Eye (tissue), 1 donor: ENCODE measurements around the gene GPR180.
"Not testable (repeated sequence)": the region's sequence is repeated elsewhere in the genome, so short reads cannot be mapped to it uniquely, and the experiment has no call there.

ENCODE experiments used
- DNase-seq: peaks from one replicate; pipeline ENCODE4 v3.0.0-alpha.2; 2015

Gene GPR180

DNA sequence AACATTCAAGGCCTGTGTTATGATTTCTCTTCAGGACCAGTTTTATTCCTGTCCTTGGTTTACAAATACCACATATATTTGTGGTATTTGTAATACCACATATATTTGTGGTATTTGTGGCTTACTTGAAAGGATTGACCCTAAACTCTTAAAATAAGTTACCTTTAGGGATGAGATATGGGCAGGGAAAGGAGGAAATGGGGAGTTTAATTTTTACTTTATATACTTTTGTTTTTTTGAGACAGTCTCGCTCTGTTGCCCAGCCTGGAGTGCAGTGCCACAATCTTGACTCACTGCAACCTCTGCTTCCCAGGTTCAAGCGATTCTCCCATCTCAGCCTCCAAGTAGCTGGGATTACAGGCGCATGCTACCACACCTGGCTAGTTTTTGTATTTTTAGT is 3.4 kb upstream of the GPR180 start:
- no peak for DNase-seq

DNA sequence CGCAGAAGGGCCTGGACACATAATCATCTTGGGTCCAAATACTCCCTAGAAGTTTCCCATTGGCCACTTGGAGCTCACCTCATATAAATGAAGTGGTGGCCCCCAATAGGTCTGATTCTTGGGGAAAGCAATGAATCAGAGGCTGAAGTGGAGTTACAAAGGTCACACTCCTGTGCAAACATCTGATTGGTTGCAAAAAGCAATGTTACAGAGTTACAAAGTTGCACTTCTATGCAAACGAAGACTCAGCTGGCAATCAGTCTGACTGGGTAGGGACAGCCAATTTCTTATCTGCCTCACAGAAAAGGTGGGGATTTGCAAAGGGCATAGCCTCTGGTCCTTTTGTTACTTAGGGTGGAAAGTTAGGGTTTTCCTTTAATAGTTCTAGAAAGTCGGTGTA is 1.8 kb upstream of the GPR180 start:
- DNase-seq = no peak

DNA sequence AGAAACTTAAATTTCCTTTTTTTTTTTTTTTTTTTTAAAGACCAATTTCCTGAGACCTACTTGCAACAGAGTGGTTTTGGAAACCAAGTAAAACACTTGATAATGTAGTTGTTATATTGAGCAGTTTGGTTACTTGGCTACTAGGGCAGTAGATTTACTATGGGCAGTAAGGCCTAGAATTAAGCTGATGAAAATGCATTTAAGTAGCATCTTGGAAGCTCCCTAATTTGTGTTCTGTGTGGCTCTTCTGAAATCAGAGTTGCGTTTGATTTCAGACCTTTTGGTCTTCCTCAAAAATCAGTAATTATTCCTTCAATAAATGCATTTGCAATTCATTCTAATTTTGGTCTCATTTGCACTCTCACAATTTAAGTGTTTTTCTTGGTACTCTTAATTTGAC is 810 bp downstream of the GPR180 start:
- DNase-seq = no peak

DNA sequence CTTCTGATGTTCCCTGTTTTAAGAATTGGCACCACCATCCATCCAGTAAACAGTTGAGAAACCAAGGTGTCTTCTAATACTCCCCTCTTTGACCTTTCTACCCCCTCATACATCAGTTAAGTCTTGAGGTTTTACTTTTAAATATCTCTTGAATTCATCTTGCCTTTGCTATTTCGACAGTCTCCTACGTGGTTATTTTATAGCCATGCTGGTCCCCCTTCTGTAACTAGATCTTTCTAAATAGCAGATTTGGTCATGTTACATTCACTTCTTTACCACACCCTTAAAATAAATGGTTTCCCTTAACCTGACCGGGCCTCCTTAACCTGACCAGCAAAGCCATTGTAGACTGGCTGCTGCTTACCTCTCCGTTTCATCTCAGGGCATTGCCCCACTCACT is 5.4 kb downstream of the GPR180 start:
- DNase-seq = no peak

DNA sequence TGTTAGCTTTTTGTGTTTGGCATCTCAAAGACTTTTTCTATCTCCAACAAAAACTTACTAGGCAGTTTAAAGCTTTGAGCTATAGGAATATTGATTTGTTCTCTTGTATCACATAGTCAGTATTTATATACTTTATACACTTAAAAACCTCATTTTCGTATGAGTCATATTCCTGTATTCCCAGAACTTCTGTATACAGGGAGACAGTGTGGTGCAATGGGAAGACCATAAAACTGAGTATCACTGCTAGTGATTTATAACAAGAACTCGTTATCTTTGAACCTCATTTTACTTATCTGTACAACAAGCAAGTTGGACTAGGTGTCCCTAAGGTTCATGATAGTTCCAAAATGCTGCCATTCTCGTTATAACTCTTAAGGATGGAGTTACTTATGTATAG is 6.3 kb downstream of the GPR180 start:
- no peak for DNase-seq

DNA sequence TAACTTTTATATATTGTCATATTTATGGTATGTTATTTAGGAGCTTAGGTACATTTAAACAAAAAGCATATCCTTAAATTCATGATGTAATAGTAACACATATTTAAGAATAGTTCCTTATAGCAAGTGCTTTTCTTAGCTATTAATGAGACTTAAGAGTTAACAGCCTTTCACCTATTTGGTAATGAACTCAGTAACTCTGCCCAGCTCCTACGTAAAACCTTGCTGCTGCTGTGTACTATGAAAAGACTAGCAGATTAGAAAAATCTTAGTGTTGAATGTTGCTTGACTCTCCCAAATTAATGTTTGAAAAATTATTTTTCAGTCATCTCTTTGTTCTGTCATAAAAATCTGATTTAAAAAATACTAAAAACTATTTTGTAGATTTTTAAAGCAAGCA is 6.9 kb downstream of the GPR180 start:
- no peak for DNase-seq

DNA sequence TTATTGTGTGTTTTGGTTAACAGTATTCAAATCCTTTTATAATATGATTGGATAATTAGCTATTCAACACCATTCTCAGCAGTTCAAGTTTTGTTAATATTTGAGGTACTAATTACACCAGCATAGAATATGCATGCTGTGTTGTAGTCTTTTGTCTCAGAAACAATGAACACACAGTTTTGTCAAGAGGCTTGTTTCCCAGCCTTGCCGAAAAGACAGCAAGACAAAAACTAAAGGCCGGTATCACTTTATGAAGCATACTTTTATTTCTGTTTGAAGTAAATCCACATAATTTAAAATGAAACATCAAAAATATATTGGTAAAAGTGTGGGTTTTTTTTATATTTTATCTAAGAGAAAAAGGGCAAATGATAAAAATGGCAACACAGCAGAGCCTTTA is 7.5 kb downstream of the GPR180 start:
- DNase-seq = no peak

DNA sequence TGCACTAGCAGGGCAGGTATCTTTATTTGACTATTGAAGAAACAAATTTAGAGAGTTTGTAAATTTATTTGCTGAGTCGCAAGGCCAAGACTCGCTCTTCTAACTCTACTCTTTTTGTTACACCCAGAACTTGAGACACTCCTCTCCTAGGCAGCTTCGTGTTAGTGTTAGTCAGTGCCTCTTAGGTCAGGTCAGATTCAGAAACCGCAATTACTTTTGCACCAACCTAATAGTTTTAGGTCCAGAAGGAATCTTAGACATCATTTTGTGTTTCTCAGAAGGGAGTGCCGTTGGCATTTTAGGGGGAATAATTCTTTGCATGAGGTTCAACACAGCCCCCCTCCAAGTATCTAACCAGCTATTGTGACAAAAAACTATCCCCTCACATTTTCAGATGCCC is 8.8 kb downstream of the GPR180 start:
- no peak for DNase-seq

DNA sequence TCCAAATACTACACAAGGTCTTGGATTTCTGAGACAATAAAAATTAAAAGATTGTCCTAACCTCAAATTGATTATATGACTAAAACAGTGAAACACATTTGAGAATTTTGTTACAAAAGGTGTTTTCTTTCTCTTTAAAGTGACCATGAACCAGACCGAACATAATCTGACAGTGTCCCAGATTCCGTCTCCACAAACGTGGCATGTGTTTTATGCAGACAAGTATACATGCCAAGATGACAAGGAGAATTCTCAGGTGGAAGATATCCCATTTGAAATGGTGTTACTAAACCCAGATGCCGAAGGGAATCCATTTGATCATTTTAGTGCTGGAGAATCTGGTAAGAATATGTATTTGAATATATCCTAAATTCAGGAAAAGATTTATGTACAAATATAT is 10.4 kb downstream of the GPR180 start:
- DNase-seq = no peak

DNA sequence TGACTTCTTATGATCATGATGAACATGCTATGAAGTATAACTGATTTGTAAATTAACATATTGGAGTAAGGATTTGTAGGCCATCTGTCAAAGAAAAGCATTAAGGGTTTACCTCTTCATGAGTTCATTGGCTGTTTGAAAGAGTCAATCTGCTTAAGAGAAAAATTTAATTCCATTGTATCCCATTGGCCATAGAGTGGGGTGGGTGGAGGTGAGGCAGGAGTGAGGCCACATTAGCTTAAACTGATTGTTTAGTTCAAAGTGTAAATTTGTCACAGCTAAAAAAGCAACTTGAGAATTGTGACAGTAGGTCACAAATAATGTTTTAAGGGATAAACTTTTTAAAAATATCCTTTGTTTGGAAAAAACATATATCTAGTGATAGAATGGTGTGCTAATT is 11.4 kb downstream of the GPR180 start:
- DNase-seq = no peak

DNA sequence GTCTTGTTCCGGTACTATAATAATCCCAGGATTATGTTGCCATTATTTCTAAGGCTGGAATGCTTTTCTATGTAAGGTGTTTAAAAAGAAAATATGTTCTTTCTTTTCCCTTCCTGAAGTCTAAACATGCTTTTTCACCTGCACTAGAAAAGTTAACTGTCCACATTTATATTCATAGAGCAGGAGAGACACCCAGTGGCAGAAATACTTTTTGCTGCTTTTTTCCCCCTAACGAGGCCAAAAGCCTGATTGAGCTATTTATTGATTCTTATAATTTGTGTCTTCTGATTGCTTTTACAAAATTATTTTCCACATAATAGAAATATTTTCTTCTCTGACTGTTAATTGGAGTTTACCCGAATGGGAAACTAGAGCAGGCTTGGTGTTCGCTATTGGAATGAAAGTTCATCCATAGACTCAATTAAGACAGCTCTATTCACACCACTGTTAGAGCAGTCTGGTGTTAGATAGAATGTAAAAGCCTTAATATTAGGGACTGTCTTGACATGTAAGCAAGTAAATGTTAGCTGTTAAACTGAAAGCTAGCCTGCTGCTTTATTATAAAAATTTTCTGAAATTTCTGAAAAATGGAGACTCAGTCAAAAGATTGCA is 15.8 kb downstream of the GPR180 start:
- DNase-seq = peak; percentile 80

DNA sequence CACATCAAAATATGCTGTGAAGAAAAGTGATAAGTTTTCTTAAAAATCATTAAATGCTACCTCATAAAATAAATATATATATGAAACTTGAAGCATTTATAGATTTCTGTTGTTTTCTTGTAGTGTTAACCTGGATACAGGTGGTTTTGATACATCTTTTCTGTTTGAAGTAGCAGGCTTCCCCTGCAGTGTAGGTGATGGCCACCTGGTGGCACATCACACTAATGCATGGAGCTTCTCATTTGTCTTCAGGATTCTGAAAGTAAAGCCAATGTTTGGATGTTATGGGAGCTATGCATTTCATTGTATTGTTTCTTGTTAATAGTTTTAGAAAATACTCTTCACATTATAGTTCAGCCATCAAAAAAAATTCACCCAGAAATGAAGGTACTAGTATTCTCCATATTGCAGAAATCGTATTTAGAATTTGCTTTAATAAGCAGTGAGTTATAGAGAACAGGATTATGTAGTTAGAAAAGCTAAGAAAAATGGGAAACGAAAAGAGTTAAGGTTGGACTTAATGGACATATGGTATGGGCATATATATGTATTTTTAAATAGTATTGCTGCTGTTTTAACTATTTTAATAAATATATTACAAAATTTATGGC is 18.7 kb downstream of the GPR180 start:
- DNase-seq = peak; percentile 62

DNA sequence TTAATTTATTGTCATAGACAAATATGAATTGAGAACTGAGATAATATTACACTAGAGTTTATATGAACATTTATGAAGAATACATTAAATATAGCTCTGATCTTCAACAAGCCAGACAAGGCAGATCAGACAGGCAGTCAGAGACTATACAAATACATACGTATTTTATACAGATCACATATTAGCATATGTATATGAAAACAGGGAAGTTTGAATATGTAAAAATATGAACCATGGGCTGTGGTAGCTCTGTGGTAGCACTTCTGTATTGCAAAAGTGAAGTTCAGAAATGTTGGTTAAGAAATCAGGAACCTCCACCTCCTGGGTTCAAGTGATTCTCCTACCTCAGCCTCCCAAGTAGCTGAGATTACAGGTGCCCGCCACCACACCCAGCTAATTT is 20.7 kb downstream of the GPR180 start:
- no peak for DNase-seq

DNA sequence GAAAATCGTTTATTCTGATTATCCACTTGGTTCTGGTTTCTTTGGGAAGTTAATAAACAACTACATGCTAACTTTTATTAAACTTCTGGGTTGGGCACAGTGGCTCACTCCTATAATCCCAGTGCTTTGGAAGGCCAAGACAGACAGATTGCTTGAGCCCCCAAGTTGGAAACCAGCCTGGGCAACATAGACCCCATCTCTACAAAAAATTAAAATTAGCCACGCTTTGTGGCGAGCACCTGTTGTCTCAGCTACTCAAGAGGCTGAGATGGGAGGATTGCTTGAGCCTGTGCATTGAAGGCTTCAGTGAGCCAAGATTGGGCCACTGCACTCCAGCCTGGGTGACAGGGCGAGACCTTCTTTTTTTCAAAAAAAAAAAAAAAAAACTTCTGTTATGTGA is 21.7 kb downstream of the GPR180 start:
- no peak for DNase-seq

DNA sequence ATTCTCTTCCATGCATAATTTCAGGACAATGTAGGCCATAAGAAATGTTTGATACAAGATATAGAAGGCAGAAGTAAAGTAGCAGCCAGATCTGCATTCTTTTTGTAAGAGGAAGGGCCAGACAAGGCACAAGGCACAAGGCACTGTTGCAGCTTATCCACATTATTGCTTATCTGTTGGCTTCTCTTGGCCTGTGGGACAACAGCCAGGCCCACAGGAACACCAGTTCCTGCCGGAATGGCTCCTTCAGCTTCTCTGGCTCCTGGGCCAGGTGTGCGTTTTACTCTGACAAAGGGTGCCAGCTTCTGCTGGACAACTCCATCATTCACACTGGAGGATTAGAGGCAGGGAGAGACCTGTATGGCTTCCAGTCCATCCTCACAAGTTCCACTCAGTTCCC is 29.2 kb downstream of the GPR180 start:
- DNase-seq = no peak

DNA sequence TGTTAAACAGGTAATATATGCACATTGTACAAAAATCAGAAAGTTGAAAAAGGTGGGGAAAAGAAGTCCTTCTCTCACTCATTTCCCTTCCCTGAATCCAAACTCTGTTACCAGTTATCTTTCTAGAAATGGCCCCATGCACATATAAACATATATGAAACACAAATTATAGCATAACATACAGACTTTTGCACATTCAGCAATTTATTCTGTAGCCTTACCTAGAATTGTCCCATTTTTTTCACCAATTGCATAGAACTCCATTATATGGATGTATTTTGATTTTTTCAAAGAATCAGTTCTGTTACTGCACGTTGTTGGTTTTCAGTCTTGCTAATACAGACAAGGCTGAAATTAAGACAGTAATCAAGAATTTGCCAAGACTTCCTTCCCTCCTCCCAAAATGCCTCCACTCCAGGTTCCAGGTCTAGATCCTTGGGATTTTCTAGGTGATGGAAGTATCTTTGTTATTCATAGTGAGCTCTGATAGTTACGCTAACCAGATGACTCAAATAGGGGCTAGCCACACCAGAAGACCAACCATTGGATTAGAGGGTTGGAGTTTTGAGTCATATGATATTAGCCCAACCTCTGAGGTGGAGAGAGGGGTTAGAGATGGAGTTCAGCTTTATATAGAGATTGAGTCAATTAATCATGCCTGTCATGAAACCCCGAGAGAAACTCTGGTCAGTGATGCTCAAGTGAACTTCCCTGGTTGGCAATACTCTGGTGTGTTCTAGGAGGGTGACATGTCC is 30.7 kb downstream of the GPR180 start:
- no peak for DNase-seq

DNA sequence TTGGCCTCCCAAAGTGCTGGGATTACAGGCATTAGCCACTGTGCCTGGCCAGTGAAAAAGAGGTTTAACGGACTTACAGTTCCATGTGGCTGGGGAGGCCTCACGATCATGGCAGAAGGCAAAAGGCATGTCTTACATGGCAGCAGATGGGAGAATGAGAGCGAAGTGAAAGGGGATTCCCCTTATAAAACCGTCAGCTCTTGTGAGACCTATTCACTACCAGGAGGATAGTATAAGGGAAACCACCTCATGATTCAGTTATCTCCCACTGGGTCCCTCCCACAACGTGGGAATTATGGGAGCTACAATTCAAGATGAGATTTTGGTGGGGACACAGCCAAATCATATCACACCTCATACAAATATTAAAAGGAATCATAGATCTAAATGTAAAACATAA is 34.4 kb downstream of the GPR180 start:
- DNase-seq = not testable (repeated sequence)

DNA sequence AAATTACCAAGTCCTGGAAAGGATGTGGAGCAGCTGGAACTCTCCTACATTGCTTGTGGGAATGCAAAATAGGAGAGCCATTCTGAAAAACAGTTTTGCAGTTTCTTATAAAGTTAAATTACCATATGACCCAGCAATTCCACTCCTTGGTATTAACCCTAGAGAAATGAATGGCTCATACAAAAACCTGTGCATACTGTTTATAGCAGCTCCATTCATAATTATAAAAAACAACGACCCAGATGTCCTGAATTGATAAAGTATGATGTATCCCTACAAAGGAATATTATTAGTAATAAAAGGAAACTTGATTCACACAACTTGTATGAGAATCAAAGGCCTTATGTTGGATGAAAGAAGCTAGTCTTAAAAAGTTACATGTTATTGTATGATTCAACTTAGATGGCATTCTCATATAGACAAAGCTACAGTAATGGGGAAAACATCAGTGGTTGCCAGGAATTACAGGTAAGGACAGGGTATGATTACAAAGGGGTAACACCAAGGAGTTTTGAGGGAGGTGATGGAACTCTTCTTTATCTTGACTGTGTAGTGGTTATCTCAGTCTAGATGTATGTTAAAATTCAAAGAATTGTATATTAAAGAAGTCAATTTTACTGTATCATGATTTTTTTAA is 35.4 kb downstream of the GPR180 start:
- no peak for DNase-seq

DNA sequence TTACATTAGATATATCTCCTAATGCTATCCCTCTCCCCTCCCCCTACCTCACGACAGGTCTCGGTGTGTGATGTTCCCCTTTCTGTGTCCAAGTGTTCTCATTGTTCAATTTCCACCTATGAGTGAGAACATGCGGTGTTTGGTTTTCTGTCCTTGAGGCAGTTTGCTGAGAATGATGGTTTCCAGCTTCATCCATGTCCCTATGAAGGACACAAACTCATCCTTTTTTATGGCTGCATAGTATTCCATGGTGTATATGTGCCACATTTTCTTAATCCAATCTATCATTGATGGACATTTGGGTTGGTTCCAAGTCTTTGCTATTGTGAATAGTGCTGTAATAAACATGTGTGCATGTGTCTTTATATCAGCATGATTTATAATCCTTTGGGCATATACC is 36.0 kb downstream of the GPR180 start:
- DNase-seq = not testable (repeated sequence)

DNA sequence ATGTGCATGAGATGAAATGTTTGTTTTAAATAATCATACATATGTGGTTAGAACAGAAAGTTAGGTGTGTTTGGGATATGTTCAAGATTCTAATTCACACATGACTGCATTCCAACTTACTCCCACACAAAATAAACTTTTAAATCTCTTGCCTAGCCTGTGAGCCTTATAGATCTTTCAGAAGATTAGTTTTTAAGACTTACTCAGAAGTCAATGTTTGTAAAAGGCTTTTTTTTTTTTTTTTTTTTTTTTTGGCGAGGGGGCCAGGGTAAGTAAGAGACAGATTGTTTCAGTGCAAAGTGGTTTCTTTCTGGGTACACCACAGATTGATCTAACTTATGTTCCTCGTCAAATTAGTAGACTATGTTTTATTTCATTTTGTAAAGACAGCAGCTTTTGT is 39.1 kb downstream of the GPR180 start:
- no peak for DNase-seq

DNA sequence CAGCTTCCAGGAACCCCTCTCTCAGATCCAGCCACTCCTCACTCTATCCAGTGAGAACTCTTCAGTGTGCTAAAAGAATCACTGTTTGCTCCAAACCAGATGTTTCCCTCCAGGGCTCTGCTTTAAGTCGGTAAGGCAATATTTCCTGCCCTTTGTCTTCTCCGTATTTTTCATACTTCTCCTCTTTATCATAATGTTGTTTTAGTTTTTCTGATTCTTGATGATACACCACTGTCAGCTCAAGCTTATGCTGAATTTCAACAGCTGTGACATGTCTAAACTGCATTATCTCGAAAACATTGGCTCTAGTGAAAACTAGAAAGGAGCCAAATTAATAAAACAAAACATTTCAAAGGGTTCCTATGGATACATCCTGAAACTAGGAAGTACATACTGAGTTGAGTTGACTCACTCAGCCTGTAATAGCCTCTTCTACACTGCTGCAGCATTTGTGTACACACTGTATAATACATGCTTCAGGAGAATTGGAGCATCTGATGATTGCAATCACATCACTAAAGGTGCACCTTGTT is 39.8 kb downstream of the GPR180 start:
- DNase-seq = peak; percentile 60

DNA sequence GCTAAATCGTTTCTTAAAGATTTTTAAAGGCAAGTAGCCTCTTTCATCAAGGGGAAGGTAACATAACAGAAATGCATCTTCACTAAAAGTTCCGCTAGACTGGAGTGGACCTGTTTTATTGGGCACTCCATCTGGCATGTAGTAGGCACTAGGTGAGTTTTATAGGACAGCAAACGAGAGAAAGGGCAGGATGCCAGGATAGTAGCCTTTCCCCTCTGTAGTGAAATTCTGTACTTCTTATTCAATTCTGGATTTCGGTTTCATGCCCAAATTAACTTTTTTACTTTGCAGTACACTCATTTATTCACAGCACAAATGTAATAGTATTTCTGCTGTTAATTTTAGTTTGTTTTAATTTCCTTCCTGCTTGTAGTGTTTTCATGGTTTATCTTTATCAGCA is 45.2 kb downstream of the GPR180 start:
- DNase-seq = no peak

DNA sequence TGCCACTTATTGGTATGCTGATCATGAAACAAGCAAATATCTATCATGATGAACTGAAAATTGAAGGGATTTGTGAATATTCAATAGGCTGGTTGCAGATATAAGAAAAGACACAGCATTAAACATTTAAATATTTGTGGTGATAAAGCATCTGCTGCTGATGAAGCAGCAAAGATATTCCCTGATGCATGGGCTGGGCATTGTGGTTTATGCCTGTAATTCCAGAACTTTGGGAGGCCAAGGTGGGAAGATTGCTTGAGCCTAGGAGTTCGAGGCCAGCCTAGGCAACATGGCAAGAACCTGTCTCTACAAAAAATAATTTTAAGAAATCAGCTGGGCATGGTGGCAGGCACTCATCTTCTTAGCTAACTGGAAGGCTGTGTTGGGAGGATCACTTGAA is 54.5 kb downstream of the GPR180 start:
- DNase-seq = no peak

DNA sequence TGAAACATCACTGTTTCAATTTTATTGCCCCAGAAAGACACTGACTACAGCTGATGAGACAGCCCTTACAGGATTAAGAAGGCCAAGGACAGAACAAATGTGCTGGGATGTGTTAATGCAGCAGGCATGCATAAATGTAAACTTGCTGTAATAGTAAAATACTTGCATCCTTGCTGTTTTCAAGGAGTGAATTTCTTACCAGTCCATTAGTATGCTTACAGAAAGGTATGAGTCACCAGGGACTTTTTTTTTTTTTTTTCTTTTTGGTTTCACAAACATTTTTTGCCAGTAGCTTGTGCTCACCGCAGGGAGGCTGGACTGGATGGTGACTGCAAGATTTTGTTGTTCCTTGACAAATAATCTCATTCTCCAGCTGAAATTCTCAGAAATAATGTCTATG is 55.1 kb downstream of the GPR180 start:
- no peak for DNase-seq
